ENCODE results near the gene ANK2. TPM values are rescaled to one million over a fixed set of nuclear protein-coding genes. Genes with fewer than 3 reads are reported as not detected.

Gene ANK2
- total and polyA plus RNA-seq, 5 donors = 78.6 to 377 (median 335) TPM

DNA sequence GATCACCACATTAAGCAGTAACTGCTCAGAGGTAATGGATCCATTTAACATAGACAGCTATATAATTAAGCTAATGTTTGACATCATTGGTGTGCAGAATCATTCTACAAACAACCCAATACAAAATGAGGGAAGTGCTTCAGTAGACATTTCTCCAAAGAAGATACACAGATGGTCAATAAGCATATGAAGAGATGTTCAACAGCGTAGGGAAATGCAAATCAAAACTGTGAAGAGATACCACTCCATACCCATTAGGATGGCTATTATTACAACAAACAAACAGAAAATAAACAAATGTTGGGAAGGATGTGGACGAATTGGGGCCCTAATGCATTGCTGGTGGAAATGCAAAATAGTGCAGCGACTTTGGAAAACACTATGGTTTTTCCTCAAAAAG is 294.6 kb downstream of the ANK2 start:
- 93% methylated on average over 3 of the region's 3 CpGs for WGBS

DNA sequence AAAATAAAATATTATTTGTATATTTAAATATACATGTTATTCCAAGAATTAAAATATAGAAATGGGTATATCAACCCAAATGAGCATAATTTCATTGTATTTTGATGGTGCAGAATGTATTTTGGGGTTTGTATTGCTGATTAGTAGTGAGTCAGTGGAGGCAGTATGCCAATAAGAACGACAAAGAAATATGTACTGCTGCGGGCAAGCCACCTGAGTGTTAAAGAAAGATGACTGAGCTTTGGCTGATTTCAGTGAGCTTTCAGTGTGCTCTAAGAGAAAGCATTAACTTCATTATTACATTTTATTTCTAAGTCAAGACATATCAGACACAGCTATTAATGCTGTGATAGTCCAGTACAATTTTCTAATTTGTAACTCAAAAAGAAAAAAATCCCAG is 297.8 kb downstream of the ANK2 start:
- H3K9me3 ChIP-seq (ENCODE audit: control insufficient read depth, low read length) = no peaks in the 10 kb centered on the region
- H3K27me3 ChIP-seq (ENCODE audit: control insufficient read depth, insufficient read depth) = no peaks in the 10 kb centered on the region
- 68% methylated on average over 2 of the region's 2 CpGs for WGBS
- ATAC-seq (no peak), DNase-seq (no peak)
- H3K4me1 ChIP-seq (ENCODE audit: control insufficient read depth, insufficient read depth, low read length) = no peaks in the 10 kb centered on the region
- no peak overlapping the region for H3K27ac ChIP-seq (ENCODE audit: low read length)
- intact Hi-C loops (cut with DNase I) = no loop called here
- H3K4me3 ChIP-seq (ENCODE audit: low read length) = no peak overlapping the region

More for the DNA sequence above, 294.6 kb downstream of the ANK2 start:
- Histone ChIP-seq H3K4me1 (ENCODE audit: control insufficient read depth, insufficient read depth, low read length) (no peaks in the 10 kb centered on the region), H3K27me3 (ENCODE audit: control insufficient read depth, insufficient read depth) (no peaks in the 10 kb centered on the region), H3K9me3 (ENCODE audit: control insufficient read depth, low read length) (no peaks in the 10 kb centered on the region), H3K27ac (ENCODE audit: low read length) (no peak overlapping the region), H3K4me3 (ENCODE audit: low read length) (no peak overlapping the region)
- ATAC-seq (no peak), DNase-seq (no peak)
- intact Hi-C loops (cut with DNase I) = no loop called here

DNA sequence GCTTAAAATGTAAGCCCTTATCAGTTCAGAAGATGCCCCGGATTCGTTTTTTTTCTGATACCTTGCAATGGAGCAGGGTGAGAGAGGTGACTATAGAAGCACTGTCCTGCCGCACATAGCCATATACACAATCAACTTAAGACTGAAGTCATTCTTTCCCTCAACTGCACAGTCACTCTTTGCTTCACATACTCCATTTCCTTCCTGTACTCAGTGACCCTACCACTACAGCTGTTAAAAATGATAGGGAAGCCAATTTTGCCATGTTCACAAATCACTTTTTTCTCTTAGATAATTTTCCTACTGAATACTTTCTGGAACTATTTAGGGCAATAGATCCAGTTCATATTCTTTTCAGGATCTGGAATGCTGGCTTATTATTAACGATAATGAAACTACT is 300.0 kb downstream of the ANK2 start:
- intact Hi-C loops (cut with DNase I) = no loop called here

DNA sequence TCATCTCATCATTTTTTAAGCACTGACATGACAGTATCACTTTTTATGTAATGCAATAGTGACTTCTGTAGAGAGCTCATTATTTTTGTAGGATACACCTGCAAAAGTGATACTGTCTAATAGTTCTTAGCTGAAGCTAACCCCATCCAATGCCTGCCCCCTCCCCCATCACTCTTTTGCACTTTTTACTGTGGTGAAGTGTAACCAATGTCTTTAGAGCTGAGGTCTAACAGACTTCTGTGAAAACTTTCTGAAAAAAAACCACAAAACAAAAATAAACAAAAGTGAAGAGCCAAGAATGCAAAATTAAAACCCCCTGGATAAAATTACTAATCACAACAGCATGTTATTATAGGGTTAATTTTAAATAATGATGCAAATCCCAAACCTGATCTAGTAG is 301.1 kb downstream of the ANK2 start:
- intact Hi-C loops (cut with DNase I) = no loop called here
- Histone ChIP-seq H3K4me1 (ENCODE audit: control insufficient read depth, insufficient read depth, low read length) (peaks cover 2% of the 10 kb centered on the region), H3K27me3 (ENCODE audit: control insufficient read depth, insufficient read depth) (no peaks in the 10 kb centered on the region), H3K9me3 (ENCODE audit: control insufficient read depth, low read length) (no peaks in the 10 kb centered on the region), H3K27ac (ENCODE audit: low read length) (no peak overlapping the region), H3K4me3 (ENCODE audit: low read length) (no peak overlapping the region)
- ATAC-seq (no peak), DNase-seq (no peak)

More for the DNA sequence above, 300.0 kb downstream of the ANK2 start:
- H3K27me3 ChIP-seq (ENCODE audit: control insufficient read depth, insufficient read depth) = no peaks in the 10 kb centered on the region
- DNase-seq = no peak
- no peaks in the 10 kb centered on the region for H3K4me1 ChIP-seq (ENCODE audit: control insufficient read depth, insufficient read depth, low read length)
- no peak overlapping the region for H3K4me3 ChIP-seq (ENCODE audit: low read length)
- WGBS = 55% methylated on average over 4 of the region's 4 CpGs
- ATAC-seq = no peak
- H3K27ac ChIP-seq (ENCODE audit: low read length) = no peak overlapping the region
- no peaks in the 10 kb centered on the region for H3K9me3 ChIP-seq (ENCODE audit: control insufficient read depth, low read length)

DNA sequence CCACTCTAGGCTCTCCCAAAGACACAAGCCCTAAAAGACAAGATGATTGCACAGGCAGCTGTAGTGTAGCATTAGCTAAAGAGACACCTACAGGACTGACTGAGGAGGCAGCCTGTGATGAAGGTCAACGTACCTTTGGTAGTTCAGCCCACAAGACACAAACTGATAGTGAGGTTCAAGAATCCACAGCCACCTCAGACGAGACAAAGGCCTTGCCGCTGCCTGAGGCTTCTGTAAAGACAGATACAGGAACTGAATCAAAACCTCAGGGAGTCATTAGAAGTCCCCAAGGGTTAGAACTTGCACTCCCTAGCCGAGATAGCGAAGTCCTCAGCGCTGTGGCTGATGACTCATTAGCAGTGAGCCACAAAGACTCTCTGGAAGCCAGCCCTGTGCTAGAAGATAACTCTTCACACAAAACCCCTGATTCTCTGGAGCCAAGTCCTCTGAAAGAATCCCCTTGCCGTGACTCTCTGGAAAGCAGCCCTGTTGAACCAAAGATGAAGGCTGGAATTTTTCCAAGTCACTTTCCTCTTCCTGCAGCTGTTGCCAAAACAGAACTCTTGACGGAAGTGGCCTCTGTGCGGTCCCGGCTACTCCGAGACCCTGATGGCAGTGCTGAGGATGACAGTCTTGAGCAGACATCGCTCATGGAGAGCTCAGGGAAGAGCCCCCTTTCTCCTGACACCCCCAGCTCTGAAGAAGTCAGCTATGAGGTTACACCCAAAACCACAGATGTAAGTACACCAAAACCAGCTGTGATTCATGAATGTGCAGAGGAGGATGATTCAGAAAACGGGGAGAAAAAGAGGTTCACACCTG is 306.3 kb downstream of the ANK2 start:
- H3K27me3 ChIP-seq (ENCODE audit: control insufficient read depth, insufficient read depth) = no peaks in the 10 kb centered on the region
- DNase-seq (peak; percentile 48 to 50 (median 49)), ATAC-seq (peak; percentile 85 to 93)
- H3K4me1 ChIP-seq (ENCODE audit: control insufficient read depth, insufficient read depth, low read length) = peaks cover 2% of the 10 kb centered on the region
- peak overlapping the region; percentile 2 for H3K27ac ChIP-seq (ENCODE audit: low read length)
- intact Hi-C loops (cut with DNase I) = no loop called here
- no peaks in the 10 kb centered on the region for H3K9me3 ChIP-seq (ENCODE audit: control insufficient read depth, low read length)
- no peak overlapping the region for H3K4me3 ChIP-seq (ENCODE audit: low read length)
- WGBS = 24% methylated on average over 13 of the region's 13 CpGs

DNA sequence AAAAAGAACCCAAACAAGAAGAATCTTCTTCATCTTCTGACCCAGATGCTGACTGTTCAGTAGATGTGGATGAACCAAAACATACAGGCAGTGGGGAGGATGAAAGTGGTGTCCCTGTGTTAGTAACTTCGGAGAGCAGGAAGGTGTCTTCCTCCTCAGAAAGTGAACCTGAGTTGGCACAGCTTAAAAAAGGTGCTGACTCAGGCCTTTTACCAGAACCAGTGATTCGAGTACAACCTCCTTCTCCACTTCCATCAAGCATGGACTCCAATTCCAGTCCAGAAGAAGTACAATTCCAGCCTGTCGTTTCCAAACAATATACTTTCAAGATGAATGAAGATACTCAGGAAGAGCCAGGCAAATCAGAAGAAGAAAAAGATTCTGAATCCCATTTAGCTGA is 307.0 kb downstream of the ANK2 start:
- WGBS = 97% methylated on average over 3 of the region's 3 CpGs
- Histone ChIP-seq H3K27me3 (ENCODE audit: control insufficient read depth, insufficient read depth) (no peaks in the 10 kb centered on the region), H3K9me3 (ENCODE audit: control insufficient read depth, low read length) (no peaks in the 10 kb centered on the region), H3K4me1 (ENCODE audit: control insufficient read depth, insufficient read depth, low read length) (peaks cover 2% of the 10 kb centered on the region), H3K4me3 (ENCODE audit: low read length) (no peak overlapping the region), H3K27ac (ENCODE audit: low read length) (no peak overlapping the region)
- no peak for ATAC-seq
- intact Hi-C loops (cut with DNase I) = no loop called here
- no peak for DNase-seq

DNA sequence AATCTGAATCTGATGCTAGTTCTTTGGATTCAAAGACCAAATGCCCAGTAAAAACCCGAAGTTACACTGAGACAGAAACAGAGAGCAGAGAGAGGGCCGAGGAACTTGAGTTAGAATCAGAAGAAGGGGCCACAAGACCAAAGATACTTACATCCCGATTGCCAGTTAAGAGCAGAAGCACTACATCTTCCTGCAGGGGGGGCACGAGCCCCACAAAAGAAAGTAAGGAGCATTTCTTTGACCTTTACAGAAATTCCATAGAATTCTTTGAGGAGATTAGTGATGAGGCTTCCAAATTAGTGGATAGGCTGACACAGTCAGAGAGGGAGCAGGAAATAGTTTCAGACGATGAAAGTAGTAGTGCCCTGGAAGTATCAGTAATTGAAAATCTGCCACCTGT is 309.3 kb downstream of the ANK2 start:
- H3K9me3 ChIP-seq (ENCODE audit: control insufficient read depth, low read length) = no peaks in the 10 kb centered on the region
- ATAC-seq (no peak), DNase-seq (no peak)
- no peaks in the 10 kb centered on the region for H3K27me3 ChIP-seq (ENCODE audit: control insufficient read depth, insufficient read depth)
- H3K4me3 ChIP-seq (ENCODE audit: low read length) = no peak overlapping the region
- WGBS = 82% methylated on average over 5 of the region's 5 CpGs
- intact Hi-C loops (cut with DNase I) = no loop called here
- no peak overlapping the region for H3K27ac ChIP-seq (ENCODE audit: low read length)
- H3K4me1 ChIP-seq (ENCODE audit: control insufficient read depth, insufficient read depth, low read length) = peaks cover 2% of the 10 kb centered on the region

DNA sequence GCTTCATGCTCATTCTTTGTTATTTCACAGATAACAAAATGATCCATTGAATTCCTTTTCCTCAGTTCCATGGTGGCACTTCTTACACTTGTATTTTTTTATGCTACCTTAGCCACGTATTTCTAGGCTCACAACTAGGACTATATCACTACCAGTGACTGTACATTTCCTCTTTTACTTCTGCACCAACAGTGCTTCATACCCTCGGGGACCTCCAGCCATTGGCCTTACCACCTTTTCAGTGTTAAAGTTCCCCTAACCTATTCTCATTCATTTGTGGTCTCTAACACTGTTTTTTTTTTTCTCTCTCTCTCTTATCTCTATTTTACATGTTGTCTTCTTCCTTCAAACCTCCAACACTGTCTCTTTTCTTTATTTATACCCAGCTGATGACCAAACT is 315.9 kb downstream of the ANK2 start:
- WGBS = 70% methylated on average over 2 of the region's 2 CpGs
- intact Hi-C loops (cut with DNase I) = no loop called here
- no peak for ATAC-seq
- H3K4me1 ChIP-seq (ENCODE audit: control insufficient read depth, insufficient read depth, low read length) = no peaks in the 10 kb centered on the region
- H3K27ac ChIP-seq (ENCODE audit: low read length) = no peak overlapping the region
- H3K9me3 ChIP-seq (ENCODE audit: control insufficient read depth, low read length) = no peaks in the 10 kb centered on the region
- H3K4me3 ChIP-seq (ENCODE audit: low read length) = no peak overlapping the region
- no peak for DNase-seq
- H3K27me3 ChIP-seq (ENCODE audit: control insufficient read depth, insufficient read depth) = no peaks in the 10 kb centered on the region

DNA sequence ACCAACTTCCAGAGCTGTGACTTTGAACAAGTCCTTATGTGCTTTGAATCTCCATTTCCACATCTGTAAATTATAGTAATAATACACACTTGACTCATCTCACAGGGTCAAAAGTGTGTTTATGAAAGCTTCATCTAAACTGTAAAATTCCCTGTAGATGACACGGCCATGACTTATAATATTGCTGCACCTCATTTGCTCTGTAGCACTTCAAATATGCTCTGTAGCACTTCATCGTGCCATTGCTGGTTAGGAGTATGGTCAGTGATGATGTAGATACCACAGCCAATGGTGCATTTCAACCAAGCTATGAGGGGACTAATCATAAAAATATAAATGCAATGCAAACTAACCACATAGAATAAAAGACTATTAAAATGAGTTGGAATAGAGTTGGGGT is 318.6 kb downstream of the ANK2 start:
- 94% methylated on average over 2 of the region's 2 CpGs for WGBS
- DNase-seq (no peak), ATAC-seq (no peak)
- Histone ChIP-seq H3K27me3 (ENCODE audit: control insufficient read depth, insufficient read depth) (no peaks in the 10 kb centered on the region), H3K4me1 (ENCODE audit: control insufficient read depth, insufficient read depth, low read length) (no peaks in the 10 kb centered on the region), H3K4me3 (ENCODE audit: low read length) (no peak overlapping the region), H3K27ac (ENCODE audit: low read length) (no peak overlapping the region), H3K9me3 (ENCODE audit: control insufficient read depth, low read length) (no peaks in the 10 kb centered on the region)
- intact Hi-C loops (cut with DNase I) = no loop called here

DNA sequence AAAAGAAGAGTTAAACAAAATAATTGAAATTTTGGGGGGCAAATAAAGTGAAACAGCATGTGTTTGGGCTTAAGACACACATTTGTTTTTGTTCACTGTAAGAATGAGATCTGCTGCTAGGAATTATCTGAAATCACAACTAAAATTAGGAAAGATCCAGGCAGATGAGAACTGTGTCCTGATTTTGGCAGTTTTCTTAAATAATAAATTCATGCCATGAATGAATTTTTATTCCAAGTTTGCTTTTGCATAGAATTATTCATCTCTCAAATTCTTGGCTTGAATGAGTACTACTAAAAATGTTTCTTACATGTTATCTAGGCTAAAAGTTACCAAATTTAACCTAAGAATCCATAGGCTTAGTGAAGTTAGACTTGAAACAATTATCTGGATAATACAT is 321.7 kb downstream of the ANK2 start:
- ATAC-seq = no peak
- Histone ChIP-seq H3K4me3 (ENCODE audit: low read length) (no peak overlapping the region), H3K4me1 (ENCODE audit: control insufficient read depth, insufficient read depth, low read length) (no peaks in the 10 kb centered on the region), H3K27me3 (ENCODE audit: control insufficient read depth, insufficient read depth) (no peaks in the 10 kb centered on the region), H3K9me3 (ENCODE audit: control insufficient read depth, low read length) (no peaks in the 10 kb centered on the region), H3K27ac (ENCODE audit: low read length) (no peak overlapping the region)
- intact Hi-C loops (cut with DNase I) = no loop called here
- DNase-seq = no peak

DNA sequence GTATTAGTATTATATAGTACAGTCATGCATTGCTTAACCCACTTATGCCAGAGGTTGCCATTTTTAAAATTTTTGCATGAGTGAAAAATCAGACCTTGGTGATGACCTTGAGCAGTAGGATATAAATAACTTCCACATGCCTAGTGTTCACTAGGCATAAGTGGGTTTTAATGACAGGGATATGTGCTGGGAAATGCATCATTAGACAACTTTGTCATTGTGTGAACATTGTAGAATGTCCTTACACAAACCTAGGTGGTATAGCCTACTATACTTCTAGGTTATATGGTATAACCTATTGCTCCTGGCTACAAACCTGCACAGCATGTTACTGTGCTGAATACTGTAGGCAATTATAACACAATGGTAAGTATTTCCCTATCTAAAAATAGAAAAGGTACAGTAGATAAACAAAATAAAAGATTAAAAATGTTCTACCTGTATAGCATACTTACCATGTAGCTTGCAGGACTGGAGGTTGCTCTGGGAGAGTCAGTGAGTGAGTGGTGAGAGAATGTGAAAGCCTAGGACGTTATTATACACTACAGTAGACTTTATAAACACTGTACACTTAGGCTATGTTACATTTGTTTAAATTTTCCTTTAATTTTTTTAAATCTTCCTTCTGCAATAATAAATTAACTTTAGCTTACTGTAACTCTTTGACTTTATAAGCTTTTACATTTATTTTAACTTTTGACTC is 326.7 kb downstream of the ANK2 start:
- WGBS = 61% methylated on average over 1 of the region's 1 CpG
- Histone ChIP-seq H3K4me3 (ENCODE audit: low read length) (no peak overlapping the region), H3K4me1 (ENCODE audit: control insufficient read depth, insufficient read depth, low read length) (no peaks in the 10 kb centered on the region), H3K9me3 (ENCODE audit: control insufficient read depth, low read length) (no peaks in the 10 kb centered on the region), H3K27me3 (ENCODE audit: control insufficient read depth, insufficient read depth) (no peaks in the 10 kb centered on the region), H3K27ac (ENCODE audit: low read length) (no peak overlapping the region)
- peak; percentile 36 to 54 for ATAC-seq
- intact Hi-C loops (cut with DNase I) = no loop called here
- DNase-seq = no peak

All from right cardiac atrium (tissue), 5 donors.